ENCODE measurements around the gene FGA.
A peak's percentile ranks its signal among the peaks of the same experiment; 100 is the strongest.

Gene FGA

GRCh38 chr4:154590329-154591006 lies at the start of gene FGA:
TSS of gene FGA (minus strand) at chr4:154590742. CDS start at chr4:154590687, 55 bp downstream.
- DNase-seq (ENCODE audit: low read depth): no peak

GRCh38 chr4:154634058-154634457 lies 43.5 kb upstream of the FGA start:
- no peak for DNase-seq (ENCODE audit: low read depth)

- no peak for DNase-seq (ENCODE audit: low read depth)
Observed at GRCh38 chr4:154631828-154632227, 41.3 kb upstream of the FGA start.

- no peak for DNase-seq (ENCODE audit: low read depth)
Observed at GRCh38 chr4:154630324-154630723, 39.8 kb upstream of the FGA start.

GRCh38 chr4:154626793-154627484 lies 36.4 kb upstream of the FGA start:
- DNase-seq (ENCODE audit: low read depth): no peak

GRCh38 chr4:154625971-154626370 lies 35.4 kb upstream of the FGA start:
- DNase-seq (ENCODE audit: low read depth): no peak

GRCh38 chr4:154623995-154624394 lies 33.5 kb upstream of the FGA start:
- no peak for DNase-seq (ENCODE audit: low read depth)

- no peak for DNase-seq (ENCODE audit: low read depth)
Observed at GRCh38 chr4:154623436-154623835, 32.9 kb upstream of the FGA start.

- peak; percentile 3 for DNase-seq (ENCODE audit: low read depth)
Observed at GRCh38 chr4:154622598-154622997, 32.1 kb upstream of the FGA start.

- DNase-seq (ENCODE audit: low read depth): no peak
Observed at GRCh38 chr4:154620111-154620510, 29.6 kb upstream of the FGA start.

- peak; percentile 10 for DNase-seq (ENCODE audit: low read depth)
Observed at GRCh38 chr4:154618708-154619315, 28.3 kb upstream of the FGA start.

GRCh38 chr4:154617820-154618317 lies 27.3 kb upstream of the FGA start:
- DNase-seq (ENCODE audit: low read depth): no peak

- no peak for DNase-seq (ENCODE audit: low read depth)
Observed at GRCh38 chr4:154616731-154617130, 26.2 kb upstream of the FGA start.

- DNase-seq (ENCODE audit: low read depth): no peak
Observed at GRCh38 chr4:154616287-154616686, 25.7 kb upstream of the FGA start.

- no peak for DNase-seq (ENCODE audit: low read depth)
Observed at GRCh38 chr4:154615211-154615610, 24.7 kb upstream of the FGA start.

GRCh38 chr4:154614306-154614705 lies 23.8 kb upstream of the FGA start:
- DNase-seq (ENCODE audit: low read depth): no peak

- no peak for DNase-seq (ENCODE audit: low read depth)
Observed at GRCh38 chr4:154612472-154613414, 22.2 kb upstream of the FGA start, which contains the start of gene FGG. TSS of gene FGG (minus strand) at chr4:154612656. CDS start at chr4:154612609, 47 bp downstream.

GRCh38 chr4:154611833-154612232 lies 21.3 kb upstream of the FGA start:
- no peak for DNase-seq (ENCODE audit: low read depth)

- DNase-seq (ENCODE audit: low read depth): no peak
Observed at GRCh38 chr4:154610582-154610981, 20.0 kb upstream of the FGA start.

- no peak for DNase-seq (ENCODE audit: low read depth)
Observed at GRCh38 chr4:154609532-154609931, 19.0 kb upstream of the FGA start.

- DNase-seq (ENCODE audit: low read depth): no peak
Observed at GRCh38 chr4:154608361-154609252, 18.1 kb upstream of the FGA start.
